ENCODE results near the gene STXBP1. TPM values are rescaled to one million over a fixed set of nuclear protein-coding genes. Genes with fewer than 3 reads are reported as not detected.

STXBP1 gene
- total RNA-seq, 2 donors from 2014 or later = 8.2 to 15.8 TPM

DNA sequence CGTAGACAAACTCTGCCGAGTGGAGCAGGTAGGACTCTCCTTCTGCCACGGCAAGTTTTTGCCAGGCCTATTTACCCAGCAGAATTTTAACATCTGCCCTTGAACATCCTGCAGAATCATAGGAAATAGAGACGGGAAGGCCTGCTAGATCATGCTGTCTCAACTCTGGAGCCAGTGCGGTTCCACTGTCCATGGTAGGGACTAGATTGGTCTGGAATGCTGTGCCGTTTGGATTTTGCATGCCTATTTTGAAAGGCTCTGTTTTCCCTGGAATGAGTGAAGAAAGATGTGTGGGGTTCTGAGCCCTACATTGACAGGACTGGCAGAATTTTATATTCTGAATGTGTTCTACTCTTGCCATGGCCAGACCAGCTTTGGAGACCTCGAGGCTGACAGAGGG is 61.2 kb downstream of the STXBP1 start:
- H3K36me3 ChIP-seq = no peaks in the 10 kb centered on the region
- DNase-seq = no peak
- no peak overlapping the region for H3K4me3 ChIP-seq
- intact Hi-C loops (cut with DNase I) = no loop called here
- no peak overlapping the region for H3K9ac ChIP-seq (ENCODE audit: low read depth in 2 of 2, low read length in 2 of 2)
- no peak overlapping the region for H3K27ac ChIP-seq
- no peaks in the 10 kb centered on the region for H3K27me3 ChIP-seq
- H3K4me1 ChIP-seq = no peaks in the 10 kb centered on the region
- no peaks in the 10 kb centered on the region for H3K9me3 ChIP-seq
- no peak for TF ChIP-seq CTCF (IDR thresholded peaks at IDR 0.05)

GRCh38 chr9:127676638-127677037 is 64.6 kb downstream of the STXBP1 start:
- Histone ChIP-seq H3K4me1 (no peaks in the 10 kb centered on the region), H3K9ac (ENCODE audit: low read depth in 2 of 2, low read length in 2 of 2) (no peak overlapping the region), H3K9me3 (no peaks in the 10 kb centered on the region), H3K27me3 (no peaks in the 10 kb centered on the region), H3K36me3 (no peaks in the 10 kb centered on the region), H3K4me3 (no peak overlapping the region), H3K27ac (no peak overlapping the region)
- no peak for DNase-seq
- TF ChIP-seq CTCF (IDR thresholded peaks at IDR 0.05) = no peak
- intact Hi-C loops (cut with DNase I) = no loop called here

- intact Hi-C loops (cut with DNase I) = no loop called here
- no peaks in the 10 kb centered on the region for H3K9me3 ChIP-seq
- H3K9ac ChIP-seq (ENCODE audit: low read depth in 2 of 2, low read length in 2 of 2) = no peak overlapping the region
- no peak for TF ChIP-seq CTCF (IDR thresholded peaks at IDR 0.05)
- DNase-seq = no peak
- H3K4me3 ChIP-seq = no peak overlapping the region
- no peaks in the 10 kb centered on the region for H3K36me3 ChIP-seq
- H3K27ac ChIP-seq = no peak overlapping the region
- H3K27me3 ChIP-seq = no peaks in the 10 kb centered on the region
- H3K4me1 ChIP-seq = no peaks in the 10 kb centered on the region
Measured at GRCh38 chr9:127679506-127679905, 67.4 kb downstream of the STXBP1 start.

- TF ChIP-seq CTCF (IDR thresholded peaks at IDR 0.05) = no peak
- no peaks in the 10 kb centered on the region for H3K9me3 ChIP-seq
- no peak for DNase-seq
- H3K27me3 ChIP-seq = no peaks in the 10 kb centered on the region
- H3K9ac ChIP-seq (ENCODE audit: low read depth in 2 of 2, low read length in 2 of 2) = no peak overlapping the region
- intact Hi-C loops (cut with DNase I) = no loop called here
- no peaks in the 10 kb centered on the region for H3K4me1 ChIP-seq
- H3K4me3 ChIP-seq = no peak overlapping the region
- no peak overlapping the region for H3K27ac ChIP-seq
- no peaks in the 10 kb centered on the region for H3K36me3 ChIP-seq
Measured at GRCh38 chr9:127680226-127680625, 68.1 kb downstream of the STXBP1 start.

GRCh38 chr9:127680846-127681245 is 68.8 kb downstream of the STXBP1 start:
- no peak for DNase-seq
- Histone ChIP-seq H3K9ac (ENCODE audit: low read depth in 2 of 2, low read length in 2 of 2) (no peak overlapping the region), H3K27ac (no peak overlapping the region), H3K36me3 (no peaks in the 10 kb centered on the region), H3K27me3 (no peaks in the 10 kb centered on the region), H3K4me1 (no peaks in the 10 kb centered on the region), H3K4me3 (no peak overlapping the region), H3K9me3 (no peaks in the 10 kb centered on the region)
- intact Hi-C loops (cut with DNase I) = no loop called here
- no peak for TF ChIP-seq CTCF (IDR thresholded peaks at IDR 0.05)
